GM12878 (cell line): ENCODE results near the gene CCR5. TPM values are rescaled to one million over a fixed set of nuclear protein-coding genes. Genes with fewer than 3 reads are reported as not detected.

Source experiments
- ATAC-seq: fragments of 200-7000 bp; cut with Tn5 transposase; 3 replicates; pipeline ENCODE4 v1.9.1; 2020; ENCODE audit warnings: mild to moderate bottlenecking, moderate library complexity
- BruUV-seq: library from RNA; stranded (reverse); fragments of 400-500 nt; replicated peaks from 2 replicates; lab custom pipeline; 2021; lab: Mats Ljungman, UMichigan
- CTCF ChIA-PET: fragments of 300-600 bp; sonication (Branson Sonifier 250); formaldehyde crosslinking; extraction: SDS; loops from one replicate; lab custom pipeline; 2021; ENCODE audit warnings: inconsistent platforms; lab: Yijun Ruan, JAX
- POLR2A ChIA-PET: fragments of 350-600 bp; formaldehyde crosslinking; extraction: SDS; loops from one replicate; lab custom pipeline; 2021; ENCODE audit warnings: inconsistent platforms; lab: Charles Lee
- RAD21 ChIA-PET: fragments of 300-600 bp; sonication (Branson Sonifier 250); formaldehyde crosslinking; loops from one replicate; lab custom pipeline; 2023; ENCODE audit warnings: antibody characterized with exemption; ENCODE audit not compliant: unreplicated experiment; lab: Charles Lee
- SMC1A ChIA-PET: fragments of 300-600 bp; sonication (Branson Sonifier 250); formaldehyde crosslinking; loops from one replicate; lab custom pipeline; 2023; ENCODE audit not compliant: unreplicated experiment, uncharacterized antibody; lab: Charles Lee
- DNase-seq: peaks from one replicate; pipeline ENCODE4 v3.0.0-alpha.2; 2011; ENCODE audit warnings: low read depth, low spot score
- FAIRE-seq: peaks from 3 replicates; lab custom pipeline; 2011; peaks lifted over from hg19 to GRCh38; lab: Jason Lieb, UNC
- H2AFZ ChIP-seq: 2 replicates; pipeline ENCODE4 v1.6.0; 2011; ENCODE audit warnings: low read depth, low read length, control low read depth; ENCODE audit not compliant: control insufficient read depth
- H3K27ac ChIP-seq: 2 replicates; pipeline ENCODE4 v1.5.1; 2011; ENCODE audit warnings: control low read depth; ENCODE audit not compliant: control insufficient read depth, insufficient read depth
- H3K27me3 ChIP-seq, 2 experiments: replicated peaks in 1 of 2; 2 replicates each; pipeline versions ENCODE4 v1.6.0 to v1.6.1; 2011; ENCODE audit warnings: low read length in 1 of 2; ENCODE audit not compliant: control insufficient read depth in 2 of 2, insufficient read depth in 2 of 2
- H3K36me3 ChIP-seq, 2 experiments: 2 replicates each; pipeline ENCODE4 v1.5.1; 2011; ENCODE audit warnings: low read length in 1 of 2; ENCODE audit not compliant: control insufficient read depth in 2 of 2, insufficient read depth in 2 of 2
- H3K4me1 ChIP-seq: 2 replicates; pipeline ENCODE4 v1.6.1; 2011; ENCODE audit warnings: mild to moderate bottlenecking, low read length, moderate library complexity, mixed read lengths; ENCODE audit not compliant: control insufficient read depth, insufficient read depth
- H3K4me2 ChIP-seq: 2 replicates; pipeline ENCODE4 v1.6.0; 2011; ENCODE audit warnings: control low read depth; ENCODE audit not compliant: control insufficient read depth, insufficient read depth
- H3K4me3 ChIP-seq: fragments of 200-600 bp; sonication (generic); 2 replicates; pipeline ENCODE4 v1.5.1; 2016
- H3K79me2 ChIP-seq: 2 replicates; pipeline ENCODE4 v1.6.0; 2011; ENCODE audit warnings: low read length; ENCODE audit not compliant: control insufficient read depth, insufficient read depth
- H3K9ac ChIP-seq: 2 replicates; pipeline ENCODE4 v1.8.0; 2011; ENCODE audit warnings: low read length, control low read depth, mixed read lengths; ENCODE audit not compliant: control insufficient read depth, insufficient read depth
- H3K9me3 ChIP-seq: replicated peaks from 3 replicates; pipeline ENCODE4 v1.5.1; 2011; ENCODE audit warnings: mild to moderate bottlenecking, low read length; ENCODE audit not compliant: control insufficient read depth, insufficient read depth
- H4K20me1 ChIP-seq: 2 replicates; pipeline ENCODE4 v1.6.0; 2011; ENCODE audit not compliant: control insufficient read depth, insufficient read depth
- WGBS: methylation state at CpG from one replicate; pipeline ENCODE4 v1.1.6; 2016; ENCODE audit warnings: low lambda C conversion rate; ENCODE audit not compliant: insufficient replicate concordance, insufficient coverage; ENCODE audit errors: missing lambda C conversion rate; 5-methylcytosine and 5-hydroxymethylcytosine counted together
- in situ Hi-C: fragments of 300-500 bp; cut with MboI; formaldehyde crosslinking; loops from 9 replicates; pipeline ENCODE4 v1.14.3; 2018; ENCODE audit warnings: mixed read lengths
- intact Hi-C: fragments of 100-400 bp; cut with micrococcal nuclease; formaldehyde crosslinking; loops from one replicate; pipeline ENCODE4 v1.14.2; 2022; ENCODE audit not compliant: unreplicated experiment
- polyA plus RNA-seq, 11 experiments: library from polyadenylated mRNA; depleted of rRNA in 4 of 11; unstranded in 6 of 11; stranded (reverse) in 5 of 11; fragments of >200 nt; fragmentation: Nextera tagmentation in 4 of 11; fragmentation: Illumina TruSeq in 1 of 11; extraction: Ambion mirVana in 4 of 11; extraction: Trizol in 1 of 11; gene quantifications; 1 replicate in 1 of 11; 2 replicates in 10 of 11; pipeline versions ENCODE4 v1.2.1 to v1.2.3, GENCODE V29; 2011 to 2016; ENCODE audit warnings: inconsistent platforms in 2 of 11, missing spikeins in 2 of 11, low read depth in 1 of 11
- total RNA-seq, 4 experiments: library from RNA; depleted of rRNA in 3 of 4; stranded (reverse); fragments of >200 nt in 3 of 4; fragmentation: Illumina TruSeq in 1 of 4; extraction: Trizol in 1 of 4; gene quantifications; 2 replicates each; pipeline versions ENCODE4 v1.2.1 to v1.2.3, GENCODE V29; 2013 to 2021
- TF ChIP-seq, protein P1 (sequence below): fragments of 450-650 bp; IDR thresholded peaks from 2 replicates; pipeline ENCODE4 v1.6.1; 2017; ENCODE audit warnings: mild to moderate bottlenecking, moderate library complexity
- TF ChIP-seq, protein P2 (sequence below): fragments of 450-650 bp; formaldehyde crosslinking; IDR thresholded peaks from 2 replicates; pipeline ENCODE4 v1.4.0; 2022; ENCODE audit warnings: mild to moderate bottlenecking, moderate library complexity
- TF ChIP-seq, protein P3 (sequence below): IDR thresholded peaks from 2 replicates; pipeline ENCODE4 v1.6.1; 2011; ENCODE audit warnings: borderline replicate concordance, low read depth, mild to moderate bottlenecking, moderate library complexity, low read length; ENCODE audit not compliant: insufficient read depth, poor library complexity, severe bottlenecking

Gene CCR5
- total and polyA plus RNA-seq, 10 of the 15 experiments (the other 5 are each of a cell fraction or from before 2014, with no cell fraction given), result 0.17 to 1.6 (median 0.82) TPM; not detected in 1

DNA sequence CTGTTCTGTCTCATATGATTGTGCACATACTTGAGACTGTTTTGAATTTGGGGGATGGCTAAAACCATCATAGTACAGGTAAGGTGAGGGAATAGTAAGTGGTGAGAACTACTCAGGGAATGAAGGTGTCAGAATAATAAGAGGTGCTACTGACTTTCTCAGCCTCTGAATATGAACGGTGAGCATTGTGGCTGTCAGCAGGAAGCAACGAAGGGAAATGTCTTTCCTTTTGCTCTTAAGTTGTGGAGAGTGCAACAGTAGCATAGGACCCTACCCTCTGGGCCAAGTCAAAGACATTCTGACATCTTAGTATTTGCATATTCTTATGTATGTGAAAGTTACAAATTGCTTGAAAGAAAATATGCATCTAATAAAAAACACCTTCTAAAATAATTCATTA, 5.1 kb downstream of the CCR5 start:
- ChIA-PET POLR2A (no interaction called here), RAD21 (interaction anchor here (1.2 to 13.5 kb wide), 3 partner anchors 156 to 437 kb away, joined by 3 to 421 read pairs (median 396); no protein-coding TSS in a partner anchor), SMC1A (interaction anchor here (2.2 to 15.8 kb wide), 4 partner anchors 160 to 437 kb away, joined by 6 to 581 read pairs (median 222); no protein-coding TSS in a partner anchor), CTCF (interaction anchor here (1.5 to 21.1 kb wide), 3 partner anchors 99 to 291 kb away, joined by 6 to 714 read pairs (median 555); no protein-coding TSS in a partner anchor)
- intact Hi-C loops, result loop anchor here (10.0 kb wide), 1 partner anchor 179 kb away; no protein-coding TSS in a partner anchor
- DNase-seq (no peak), ATAC-seq (no peak), FAIRE-seq (no peak)
- Histone ChIP-seq H3K79me2 (no peaks in the 10 kb centered on the region), H3K27ac (no peak overlapping the region), H2AFZ (no peak overlapping the region), H3K4me3 (no peak overlapping the region), H3K9ac (no peak overlapping the region), H3K36me3 (no peaks in the 10 kb centered on the region), H3K4me2 (no peak overlapping the region), H3K4me1 (peaks cover 6% of the 10 kb centered on the region), H3K9me3 (no peaks in the 10 kb centered on the region), H4K20me1 (no peaks in the 10 kb centered on the region), H3K27me3 (peaks cover 0 to 3% of the 10 kb centered on the region in 2 experiments; a peak in 2 of 4 replicates)
- in situ Hi-C loops, result loop anchor here (10.0 kb wide), 1 partner anchor 611 kb away; no protein-coding TSS in a partner anchor
- TF ChIP-seq, protein P1, sequence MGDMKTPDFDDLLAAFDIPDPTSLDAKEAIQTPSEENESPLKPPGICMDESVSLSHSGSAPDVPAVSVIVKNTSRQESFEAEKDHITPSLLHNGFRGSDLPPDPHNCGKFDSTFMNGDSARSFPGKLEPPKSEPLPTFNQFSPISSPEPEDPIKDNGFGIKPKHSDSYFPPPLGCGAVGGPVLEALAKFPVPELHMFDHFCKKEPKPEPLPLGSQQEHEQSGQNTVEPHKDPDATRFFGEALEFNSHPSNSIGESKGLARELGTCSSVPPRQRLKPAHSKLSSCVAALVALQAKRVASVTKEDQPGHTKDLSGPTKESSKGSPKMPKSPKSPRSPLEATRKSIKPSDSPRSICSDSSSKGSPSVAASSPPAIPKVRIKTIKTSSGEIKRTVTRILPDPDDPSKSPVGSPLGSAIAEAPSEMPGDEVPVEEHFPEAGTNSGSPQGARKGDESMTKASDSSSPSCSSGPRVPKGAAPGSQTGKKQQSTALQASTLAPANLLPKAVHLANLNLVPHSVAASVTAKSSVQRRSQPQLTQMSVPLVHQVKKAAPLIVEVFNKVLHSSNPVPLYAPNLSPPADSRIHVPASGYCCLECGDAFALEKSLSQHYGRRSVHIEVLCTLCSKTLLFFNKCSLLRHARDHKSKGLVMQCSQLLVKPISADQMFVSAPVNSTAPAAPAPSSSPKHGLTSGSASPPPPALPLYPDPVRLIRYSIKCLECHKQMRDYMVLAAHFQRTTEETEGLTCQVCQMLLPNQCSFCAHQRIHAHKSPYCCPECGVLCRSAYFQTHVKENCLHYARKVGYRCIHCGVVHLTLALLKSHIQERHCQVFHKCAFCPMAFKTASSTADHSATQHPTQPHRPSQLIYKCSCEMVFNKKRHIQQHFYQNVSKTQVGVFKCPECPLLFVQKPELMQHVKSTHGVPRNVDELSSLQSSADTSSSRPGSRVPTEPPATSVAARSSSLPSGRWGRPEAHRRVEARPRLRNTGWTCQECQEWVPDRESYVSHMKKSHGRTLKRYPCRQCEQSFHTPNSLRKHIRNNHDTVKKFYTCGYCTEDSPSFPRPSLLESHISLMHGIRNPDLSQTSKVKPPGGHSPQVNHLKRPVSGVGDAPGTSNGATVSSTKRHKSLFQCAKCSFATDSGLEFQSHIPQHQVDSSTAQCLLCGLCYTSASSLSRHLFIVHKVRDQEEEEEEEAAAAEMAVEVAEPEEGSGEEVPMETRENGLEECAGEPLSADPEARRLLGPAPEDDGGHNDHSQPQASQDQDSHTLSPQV, result no peak
- TF ChIP-seq, protein P2, sequence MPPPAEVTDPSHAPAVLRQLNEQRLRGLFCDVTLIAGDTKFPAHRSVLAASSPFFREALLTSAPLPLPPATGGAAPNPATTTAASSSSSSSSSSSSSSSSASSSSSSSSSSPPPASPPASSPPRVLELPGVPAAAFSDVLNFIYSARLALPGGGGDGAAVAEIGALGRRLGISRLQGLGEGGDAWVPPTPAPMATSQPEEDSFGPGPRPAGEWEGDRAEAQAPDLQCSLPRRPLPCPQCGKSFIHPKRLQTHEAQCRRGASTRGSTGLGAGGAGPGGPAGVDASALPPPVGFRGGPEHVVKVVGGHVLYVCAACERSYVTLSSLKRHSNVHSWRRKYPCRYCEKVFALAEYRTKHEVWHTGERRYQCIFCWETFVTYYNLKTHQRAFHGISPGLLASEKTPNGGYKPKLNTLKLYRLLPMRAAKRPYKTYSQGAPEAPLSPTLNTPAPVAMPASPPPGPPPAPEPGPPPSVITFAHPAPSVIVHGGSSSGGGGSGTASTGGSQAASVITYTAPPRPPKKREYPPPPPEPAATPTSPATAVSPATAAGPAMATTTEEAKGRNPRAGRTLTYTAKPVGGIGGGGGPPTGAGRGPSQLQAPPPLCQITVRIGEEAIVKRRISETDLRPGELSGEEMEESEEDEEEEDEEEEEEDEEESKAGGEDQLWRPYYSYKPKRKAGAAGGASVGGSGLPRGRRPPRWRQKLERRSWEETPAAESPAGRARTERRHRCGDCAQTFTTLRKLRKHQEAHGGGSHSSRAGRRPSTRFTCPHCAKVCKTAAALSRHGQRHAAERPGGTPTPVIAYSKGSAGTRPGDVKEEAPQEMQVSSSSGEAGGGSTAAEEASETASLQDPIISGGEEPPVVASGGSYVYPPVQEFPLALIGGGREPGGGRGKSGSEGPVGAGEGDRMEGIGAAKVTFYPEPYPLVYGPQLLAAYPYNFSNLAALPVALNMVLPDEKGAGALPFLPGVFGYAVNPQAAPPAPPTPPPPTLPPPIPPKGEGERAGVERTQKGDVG (CRISPR knock-in tag), result no peak
- TF ChIP-seq, protein P3, sequence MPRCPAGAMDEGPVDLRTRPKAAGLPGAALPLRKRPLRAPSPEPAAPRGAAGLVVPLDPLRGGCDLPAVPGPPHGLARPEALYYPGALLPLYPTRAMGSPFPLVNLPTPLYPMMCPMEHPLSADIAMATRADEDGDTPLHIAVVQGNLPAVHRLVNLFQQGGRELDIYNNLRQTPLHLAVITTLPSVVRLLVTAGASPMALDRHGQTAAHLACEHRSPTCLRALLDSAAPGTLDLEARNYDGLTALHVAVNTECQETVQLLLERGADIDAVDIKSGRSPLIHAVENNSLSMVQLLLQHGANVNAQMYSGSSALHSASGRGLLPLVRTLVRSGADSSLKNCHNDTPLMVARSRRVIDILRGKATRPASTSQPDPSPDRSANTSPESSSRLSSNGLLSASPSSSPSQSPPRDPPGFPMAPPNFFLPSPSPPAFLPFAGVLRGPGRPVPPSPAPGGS, result no peak
- 0% methylated on average over 2 of the region's 2 CpGs for WGBS
- BruUV-seq, result no TSS peak
